GM12874 (cell line): Measurements from ENCODE around the gene CD58.

Experiments used
- CTCF ChIP-seq: IDR thresholded peaks from 2 replicates; pipeline ENCODE4 v1.5.1; 2011; ENCODE audit warnings: low read depth, mild to moderate bottlenecking, control low read depth, low read length, moderate library complexity; ENCODE audit not compliant: insufficient read depth

The CD58 gene

DNA sequence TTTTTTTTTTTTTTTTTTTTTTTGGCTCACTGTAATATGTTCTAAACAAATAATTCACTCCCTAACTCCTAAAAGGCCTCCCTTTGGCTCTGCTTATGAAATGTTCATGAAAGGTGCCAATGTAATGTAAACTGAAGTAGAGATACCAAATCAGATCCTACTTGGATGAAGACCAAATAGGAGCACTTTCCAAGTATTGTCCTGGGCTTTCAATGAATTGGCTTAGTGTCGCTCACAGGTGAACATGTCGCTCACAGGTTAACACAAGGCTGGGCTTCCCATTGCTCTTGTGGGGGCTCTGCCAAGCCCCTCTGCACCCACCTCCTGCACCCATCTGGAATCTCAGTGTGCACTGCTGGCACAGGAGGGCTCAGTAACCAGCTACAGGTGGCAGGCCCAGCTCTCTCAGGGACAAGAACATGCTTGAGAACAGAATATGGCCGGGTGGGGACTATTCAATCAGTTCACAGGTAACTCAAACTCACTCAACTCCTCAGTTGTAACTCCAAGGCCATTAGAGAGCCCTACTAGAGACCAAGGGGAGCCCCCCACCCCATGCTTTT is 10.6 kb upstream of the CD58 start:
- no peak for TF ChIP-seq CTCF

GRCh38 chr1:116580446-116581322 is 9.9 kb upstream of the CD58 start:
- no peak for TF ChIP-seq CTCF

DNA sequence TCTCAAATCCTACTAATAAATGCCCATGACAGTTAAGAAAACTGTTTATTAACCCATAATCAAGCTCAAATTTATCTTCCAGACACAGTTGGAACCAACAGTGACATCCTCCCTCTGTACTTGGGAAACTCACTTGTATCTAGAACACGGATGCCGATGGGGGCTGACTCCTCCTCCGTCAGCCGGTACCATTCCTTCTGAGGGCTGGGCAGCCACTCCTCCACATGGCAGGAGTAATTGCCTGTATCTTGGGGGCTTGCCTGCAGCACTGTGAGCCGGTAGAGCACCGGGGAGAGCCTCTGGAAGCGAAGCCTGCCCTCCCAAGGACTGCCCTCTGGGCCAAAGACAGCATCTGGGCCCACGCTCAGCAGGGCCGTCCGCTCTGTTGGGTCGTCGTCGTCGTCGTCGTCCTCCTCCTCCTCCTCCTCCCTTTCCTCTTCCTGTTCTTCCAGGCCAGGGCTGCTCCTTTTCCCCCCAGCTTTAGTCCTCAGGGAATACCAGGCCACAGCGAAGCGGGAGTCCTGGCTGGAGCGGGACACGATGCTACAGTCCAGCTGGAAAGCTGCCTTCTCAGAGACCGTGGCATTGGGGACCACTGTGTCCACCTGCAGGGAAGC is 8.5 kb upstream of the CD58 start:
- no peak for TF ChIP-seq CTCF

DNA sequence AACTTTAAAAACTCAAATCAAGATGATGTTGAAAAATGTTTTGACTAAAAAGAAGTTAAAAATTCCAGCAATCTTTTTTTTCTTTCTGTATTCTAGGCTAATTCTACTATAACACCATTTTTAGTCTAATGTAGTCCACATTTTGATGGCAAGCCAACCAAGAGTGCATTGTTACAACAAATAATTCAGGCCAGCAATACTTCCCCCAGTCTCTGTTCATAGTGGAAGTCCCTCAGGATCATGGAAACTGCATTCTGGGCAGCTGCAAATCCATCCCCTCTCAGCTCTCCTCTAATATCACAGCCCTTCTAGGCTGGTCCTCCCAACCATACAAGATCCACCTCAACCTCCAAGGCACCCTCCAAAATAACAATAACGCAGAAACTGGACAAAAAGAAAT is 7.8 kb upstream of the CD58 start:
- TF ChIP-seq CTCF = no peak

- TF ChIP-seq CTCF = no peak
Observed at GRCh38 chr1:116577759-116578314, 7.0 kb upstream of the CD58 start.

DNA sequence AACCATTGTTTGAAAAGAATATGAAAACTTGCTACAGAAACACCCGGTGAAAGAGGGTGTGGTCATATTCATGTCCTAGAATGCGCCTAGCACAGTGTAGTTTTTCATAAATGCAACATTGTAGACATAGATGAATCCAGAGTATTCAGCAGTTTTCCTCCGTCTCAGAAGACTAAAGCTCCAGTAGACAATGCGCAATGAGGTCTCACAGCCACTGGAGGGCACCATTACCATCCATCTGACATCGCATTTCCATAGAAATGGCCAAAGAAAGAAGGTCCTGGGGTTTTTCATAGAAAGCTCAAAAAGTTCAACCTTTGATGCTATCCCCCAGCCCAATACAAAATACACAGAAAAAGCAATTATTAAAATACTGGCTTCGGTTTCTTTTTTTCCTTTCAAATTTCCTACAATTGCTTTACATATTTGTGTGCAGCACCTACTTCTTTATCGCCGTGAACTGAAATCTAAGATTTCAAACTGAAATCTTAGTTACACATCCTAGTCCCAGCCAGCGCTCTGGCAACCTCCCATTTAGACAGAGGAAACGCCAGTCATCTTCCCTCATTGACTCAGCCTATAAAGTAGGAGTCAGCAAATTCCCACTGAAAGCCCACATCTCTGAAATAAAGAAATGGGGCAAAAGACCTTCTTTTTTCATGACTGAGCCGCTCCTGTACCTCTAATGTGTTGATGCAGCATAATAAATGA is 3.9 kb upstream of the CD58 start:
- peak; percentile 71 for TF ChIP-seq CTCF
